HG03520 (cell line): ENCODE measurements around the gene AFG3L2.
"Not testable (repeated sequence)": the region's sequence is repeated elsewhere in the genome, so short reads cannot be mapped to it uniquely, and the experiment has no call there.

Experiments used
- ATAC-seq: cut with Tn5 transposase; IDR thresholded peaks from one replicate; pipeline ENCODE4 v1.9.1; 2021; ENCODE audit warnings: mild to moderate bottlenecking, moderate library complexity; ENCODE audit not compliant: unreplicated experiment

Gene AFG3L2

DNA sequence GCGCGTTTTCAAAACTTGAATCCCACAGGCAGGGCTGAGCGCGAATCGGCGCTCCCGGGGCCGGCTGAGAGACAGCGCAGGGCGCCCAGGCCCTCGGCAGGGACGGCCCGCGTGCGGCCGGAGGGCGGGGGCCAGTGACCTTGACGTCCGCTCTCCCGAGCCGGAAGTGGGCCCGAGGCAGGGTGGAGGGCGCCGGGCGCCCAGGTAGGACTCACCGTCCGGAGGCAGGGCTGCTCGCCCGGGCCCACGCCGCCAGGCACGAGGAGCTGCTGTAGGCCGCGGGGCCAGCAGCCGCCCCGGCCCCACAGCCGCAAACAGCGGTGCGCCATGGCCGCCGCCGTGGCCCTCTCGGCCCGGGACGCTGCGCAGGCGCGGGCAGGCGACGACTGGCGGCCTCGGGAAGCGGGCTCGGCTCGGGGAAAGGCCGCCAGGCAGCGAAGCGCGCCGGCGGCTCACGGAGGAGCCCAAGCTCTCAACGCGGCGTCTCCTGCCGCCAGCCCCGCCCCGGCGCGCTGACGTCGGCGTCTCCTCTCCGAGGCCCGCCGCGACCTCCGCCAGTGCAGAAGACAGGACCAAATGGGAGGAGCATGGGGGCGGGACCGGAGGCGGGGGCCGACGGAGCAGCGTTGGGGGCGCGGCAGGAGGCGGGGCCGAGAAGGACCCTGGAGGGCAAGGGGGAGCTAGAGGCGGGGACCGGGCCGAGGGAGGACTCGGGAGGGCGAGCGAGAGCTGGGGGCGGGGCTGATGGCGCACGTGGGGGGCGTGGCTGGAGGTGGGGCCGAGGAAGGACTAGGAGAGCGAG, at the start of gene AFG3L2:
Gene AFG3L2, minus strand, starts transcription at position 474 of the 802 bp plus-strand sequence. Its CDS starts 145 bp downstream, at position 329.
- ATAC-seq, result peak; percentile 81

DNA sequence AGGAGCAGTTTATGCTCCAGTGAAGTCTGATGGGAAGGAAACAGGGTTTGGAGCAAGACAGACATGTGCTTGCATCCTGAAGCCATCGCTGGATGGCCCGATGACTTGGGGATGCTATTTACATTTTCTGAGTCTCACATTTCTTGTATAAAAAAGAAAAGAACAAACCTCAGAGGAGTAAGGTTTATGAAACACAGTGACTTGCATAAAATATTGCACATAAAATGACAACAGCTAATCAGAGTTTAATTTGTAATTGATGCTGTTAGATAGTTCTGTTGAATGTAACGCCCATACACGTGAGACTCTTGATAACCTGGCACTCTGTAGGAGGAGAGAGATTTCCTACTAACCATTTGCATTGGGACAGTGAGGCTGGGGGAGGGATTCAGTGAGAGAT, 47.2 kb upstream of the AFG3L2 start:
- no peak for ATAC-seq

DNA sequence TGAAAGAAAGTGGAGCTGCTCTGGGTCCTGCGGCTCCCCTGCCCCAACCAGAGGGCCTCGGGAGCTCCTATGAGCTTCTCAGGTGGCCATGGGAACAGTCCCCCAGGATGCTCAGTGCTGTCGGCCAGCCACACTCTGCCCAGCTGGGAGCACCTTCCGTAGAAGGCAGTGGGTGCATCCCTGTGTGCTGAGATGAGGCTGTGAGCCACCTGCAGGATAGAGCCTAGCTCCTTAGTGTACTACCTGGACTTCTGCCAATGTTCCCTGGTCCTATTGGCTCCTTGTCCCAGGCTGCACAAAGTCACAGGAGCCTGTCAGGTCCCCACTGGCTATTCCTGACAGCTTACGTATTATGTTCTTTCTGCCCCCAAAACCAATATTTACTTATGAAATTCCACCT, 46.8 kb upstream of the AFG3L2 start:
- no peak for ATAC-seq

DNA sequence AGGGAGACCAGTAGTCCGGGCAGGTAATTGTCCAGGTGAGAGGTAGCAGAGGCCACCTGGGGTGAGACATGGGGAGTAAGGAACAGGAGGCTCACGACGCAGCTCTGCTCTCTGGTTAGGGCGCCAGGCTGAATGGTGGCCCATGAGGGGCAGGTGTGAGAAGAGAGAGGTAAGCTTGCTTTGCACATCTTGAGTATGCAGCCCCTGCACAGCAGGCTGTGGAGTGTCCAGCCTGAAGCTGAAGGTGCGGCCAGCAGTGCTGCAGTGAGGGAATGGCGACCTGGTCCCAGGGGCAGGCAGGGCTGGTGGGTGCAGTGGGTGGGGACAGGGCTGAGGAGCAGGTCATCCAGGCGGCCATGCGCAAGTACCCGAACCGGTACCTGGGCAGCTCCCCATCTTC, 46.4 kb upstream of the AFG3L2 start:
- ATAC-seq, result no peak

DNA sequence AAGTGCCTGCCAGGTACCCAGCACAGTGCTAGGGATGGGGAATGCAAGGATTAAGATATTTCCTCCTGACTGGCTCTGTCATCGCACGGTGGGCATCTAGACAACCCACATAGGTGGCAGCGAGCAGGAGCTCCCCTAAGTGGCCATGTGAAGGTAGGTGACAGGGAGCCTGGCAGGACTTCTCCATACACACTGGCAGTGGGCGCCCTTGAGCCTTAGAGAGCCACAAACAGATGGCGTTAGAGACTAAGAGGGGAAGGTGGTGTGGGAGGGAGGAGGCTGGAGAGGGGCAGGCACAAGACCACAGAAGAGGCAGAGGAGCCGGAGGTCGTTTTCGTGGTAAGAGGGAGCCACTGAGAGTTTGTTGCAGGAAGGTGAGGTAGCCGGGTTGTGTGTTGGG, 45.9 kb upstream of the AFG3L2 start:
- no peak for ATAC-seq

DNA sequence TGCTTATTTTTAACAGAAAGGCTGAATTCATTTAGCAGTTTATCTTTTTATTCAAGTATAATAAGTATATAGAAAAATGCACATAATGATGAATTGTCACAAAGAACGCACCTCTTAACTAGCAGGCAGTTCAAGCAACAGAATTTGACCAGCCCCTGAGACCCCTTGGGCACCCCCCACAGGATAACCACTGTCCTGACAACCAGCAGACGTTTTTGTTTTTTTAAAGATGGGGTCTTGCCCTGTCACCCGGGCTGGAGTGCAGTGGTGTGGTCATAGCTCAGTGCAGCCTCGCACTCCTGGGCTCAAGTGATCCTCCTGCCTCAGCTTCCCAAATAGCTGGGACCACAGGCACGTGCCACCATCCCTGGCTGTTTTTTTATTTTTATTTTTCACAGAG, 44.7 kb upstream of the AFG3L2 start:
- ATAC-seq, result no peak

DNA sequence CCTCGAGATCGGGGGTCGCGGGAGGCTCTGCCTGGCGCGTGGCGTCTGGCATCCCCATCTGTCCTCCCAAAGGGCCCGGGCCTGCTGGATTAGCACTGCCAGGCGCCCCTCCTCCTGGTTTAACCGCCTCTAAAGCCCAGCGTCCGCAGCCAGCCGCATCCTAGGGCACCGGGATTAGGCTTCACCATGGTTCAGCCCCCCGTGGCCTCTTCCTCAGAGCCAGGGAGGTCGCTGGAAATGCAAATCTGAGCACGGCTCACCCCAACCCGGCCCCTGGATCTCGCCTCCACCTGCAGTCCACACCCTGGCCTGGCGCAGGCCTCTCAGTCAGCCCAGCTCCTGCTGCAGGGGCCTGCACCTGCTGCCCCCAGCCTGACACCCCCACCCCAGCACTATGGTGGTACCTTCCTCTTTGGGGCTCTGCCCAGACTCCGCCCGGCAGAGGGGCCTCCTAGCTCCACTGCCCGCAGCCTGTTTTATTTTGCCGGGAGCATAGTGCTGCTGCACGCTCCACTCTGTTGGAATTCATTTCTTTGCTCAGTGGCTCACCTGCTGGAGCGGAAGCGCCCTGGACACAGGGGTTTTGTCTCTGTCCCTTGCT, 43.9 kb upstream of the AFG3L2 start:
- no peak for ATAC-seq

DNA sequence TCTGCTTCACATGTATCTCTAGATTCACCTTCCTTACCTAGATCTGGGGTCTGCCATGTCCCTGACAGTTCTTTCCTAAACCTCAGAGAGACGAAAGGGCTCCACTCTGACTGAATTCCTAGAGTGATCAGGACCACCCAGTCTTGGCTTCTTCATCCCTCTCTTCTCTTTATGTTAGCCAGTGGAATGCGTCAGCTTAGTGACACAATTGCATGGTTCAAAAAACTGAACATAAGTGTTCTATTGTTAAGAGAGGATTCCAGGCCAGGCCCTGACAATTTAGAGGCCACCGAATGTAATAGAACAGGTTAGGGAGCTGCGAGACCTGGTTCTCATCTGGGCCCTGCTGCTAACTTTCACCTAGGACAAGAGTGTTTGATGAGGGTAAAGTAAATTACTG, 40.7 kb upstream of the AFG3L2 start:
- no peak for ATAC-seq

DNA sequence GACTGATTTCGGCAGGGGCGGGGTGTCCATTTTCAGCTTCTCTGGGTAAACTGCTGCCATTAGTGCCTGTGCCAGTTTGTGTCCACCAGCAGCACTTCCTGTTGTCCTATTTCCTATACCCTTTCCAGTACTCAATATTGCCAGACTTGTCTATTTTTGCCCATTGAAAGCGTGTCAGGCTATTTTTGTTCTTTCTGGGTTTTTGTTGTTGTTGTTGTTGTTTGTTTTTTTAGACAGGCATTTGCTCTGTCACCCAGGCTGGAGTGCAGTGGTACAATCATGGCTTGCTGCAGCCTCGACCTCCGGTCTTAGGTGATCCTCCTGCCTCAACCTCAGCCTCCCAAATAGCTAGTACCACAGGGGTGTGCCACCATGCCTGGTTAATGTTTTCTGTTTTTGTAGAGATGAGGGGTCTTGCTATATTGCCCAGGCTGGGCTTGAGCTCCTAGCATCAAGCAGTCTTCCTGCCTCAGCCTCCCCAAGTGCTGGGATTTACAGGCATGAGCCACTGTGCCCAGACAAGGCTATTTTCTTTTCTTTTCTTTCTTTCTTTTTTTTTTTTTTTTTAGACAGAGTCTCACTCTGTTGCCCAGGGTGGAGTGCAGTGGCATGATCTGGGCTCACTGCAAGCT, 39.2 kb upstream of the AFG3L2 start:
- no peak for ATAC-seq

DNA sequence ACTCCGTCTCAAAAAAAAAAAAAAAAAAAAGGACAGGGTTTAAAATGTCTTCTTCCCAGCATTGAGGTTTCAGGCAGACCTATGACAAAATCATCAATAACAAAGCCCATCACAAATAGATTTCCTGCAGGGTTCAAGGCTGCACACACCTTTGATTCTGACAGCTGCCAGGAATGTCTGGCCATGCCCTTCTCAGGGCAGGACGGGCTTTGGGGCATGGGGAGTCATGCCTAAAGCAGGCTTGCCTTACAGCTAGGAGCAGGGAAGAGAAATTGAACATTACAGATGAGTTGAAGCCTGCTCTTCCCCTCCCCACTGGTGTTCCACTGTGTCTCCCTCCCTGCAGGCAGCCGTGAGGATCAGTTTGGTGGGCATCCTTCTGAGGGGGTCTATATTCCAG, 34.4 kb upstream of the AFG3L2 start:
- no peak for ATAC-seq

DNA sequence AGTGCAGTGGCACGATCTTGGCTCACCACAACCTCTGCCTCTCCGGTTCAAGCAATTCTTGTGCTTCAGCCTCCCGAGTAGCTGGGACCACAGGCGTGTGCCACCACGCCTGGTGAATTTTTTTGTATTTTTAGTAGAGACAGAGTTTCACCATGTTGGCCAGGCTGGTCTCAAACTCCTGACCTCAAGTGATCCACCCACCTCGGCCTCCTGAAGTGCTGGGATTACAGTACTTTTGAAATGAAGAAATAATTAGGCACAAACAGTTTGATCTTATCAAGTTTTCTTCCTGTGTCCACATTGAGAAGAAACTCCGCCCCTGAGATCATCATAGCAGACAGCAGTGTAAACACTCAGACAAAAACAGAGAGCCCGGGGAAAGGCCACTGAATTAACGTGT, 33.7 kb upstream of the AFG3L2 start:
- ATAC-seq, result not testable (repeated sequence)

DNA sequence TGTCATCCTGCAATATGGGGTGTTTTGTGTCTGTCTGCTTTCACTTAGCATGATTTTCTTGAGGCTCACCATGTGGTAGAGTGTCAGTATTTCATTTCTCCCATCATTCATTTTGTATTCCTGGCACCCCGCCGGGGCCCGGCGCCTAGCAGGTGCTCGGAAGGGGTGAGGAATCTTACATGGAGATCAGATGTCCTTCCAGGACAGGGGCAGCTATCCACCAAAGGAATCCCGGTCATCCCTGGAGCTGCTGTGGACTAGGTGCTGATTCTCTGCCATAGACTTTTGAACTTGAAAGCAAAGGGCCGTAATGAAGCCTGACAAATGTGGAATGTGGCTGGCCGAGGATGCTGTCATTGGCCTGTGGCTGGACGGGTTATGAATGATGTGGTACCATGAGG, 33.1 kb upstream of the AFG3L2 start:
- ATAC-seq, result no peak

DNA sequence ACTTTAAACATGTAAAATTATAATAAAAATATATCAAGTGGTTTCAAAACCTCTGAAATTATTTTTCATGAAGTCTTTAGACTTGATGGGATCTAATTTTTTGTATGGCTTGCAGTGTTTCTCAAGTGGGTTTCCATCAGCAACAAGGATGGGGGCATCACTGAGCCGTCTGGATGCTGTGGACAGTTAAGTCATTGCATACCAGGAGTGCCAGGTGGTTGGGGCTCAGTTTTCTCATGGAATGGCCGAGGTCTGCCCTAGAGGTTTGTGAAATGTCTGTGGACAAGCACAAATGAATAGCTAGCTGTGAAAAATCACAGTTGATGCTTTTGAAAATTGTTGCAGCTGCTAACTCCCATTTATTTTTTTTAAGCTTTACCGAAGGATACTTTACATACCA, 32.4 kb upstream of the AFG3L2 start:
- ATAC-seq, result no peak

DNA sequence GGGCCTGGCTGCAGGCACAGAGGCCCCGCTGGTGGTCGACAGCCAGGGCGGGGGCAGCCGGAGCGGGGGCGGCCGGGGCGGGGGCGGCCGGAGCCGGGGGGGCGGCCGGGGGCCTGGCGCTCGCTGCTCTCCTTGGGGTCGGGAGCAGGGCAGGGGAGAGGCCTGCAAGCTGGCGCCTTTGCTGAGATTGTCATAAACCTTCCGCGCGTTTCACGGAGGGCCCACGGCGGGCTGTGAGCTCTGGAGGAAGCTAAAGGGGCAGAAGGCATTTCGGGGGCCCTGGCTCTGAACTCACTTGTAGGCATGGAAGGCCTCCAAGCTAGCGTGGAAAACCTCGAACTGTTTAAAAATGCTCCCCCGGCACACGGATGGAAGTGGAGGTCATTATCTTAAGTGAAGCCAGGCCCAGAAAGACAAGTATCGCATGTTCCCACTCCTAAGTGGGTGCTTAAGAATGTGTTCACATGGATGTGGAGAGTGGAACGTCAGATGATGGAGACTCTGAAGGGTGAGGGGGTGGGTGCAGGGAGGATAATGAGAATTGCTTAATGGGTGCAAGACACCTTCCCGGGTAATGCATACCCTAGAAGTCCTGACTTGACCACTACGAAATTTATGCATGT, 31.3 kb upstream of the AFG3L2 start:
- ATAC-seq, result peak; percentile 5

DNA sequence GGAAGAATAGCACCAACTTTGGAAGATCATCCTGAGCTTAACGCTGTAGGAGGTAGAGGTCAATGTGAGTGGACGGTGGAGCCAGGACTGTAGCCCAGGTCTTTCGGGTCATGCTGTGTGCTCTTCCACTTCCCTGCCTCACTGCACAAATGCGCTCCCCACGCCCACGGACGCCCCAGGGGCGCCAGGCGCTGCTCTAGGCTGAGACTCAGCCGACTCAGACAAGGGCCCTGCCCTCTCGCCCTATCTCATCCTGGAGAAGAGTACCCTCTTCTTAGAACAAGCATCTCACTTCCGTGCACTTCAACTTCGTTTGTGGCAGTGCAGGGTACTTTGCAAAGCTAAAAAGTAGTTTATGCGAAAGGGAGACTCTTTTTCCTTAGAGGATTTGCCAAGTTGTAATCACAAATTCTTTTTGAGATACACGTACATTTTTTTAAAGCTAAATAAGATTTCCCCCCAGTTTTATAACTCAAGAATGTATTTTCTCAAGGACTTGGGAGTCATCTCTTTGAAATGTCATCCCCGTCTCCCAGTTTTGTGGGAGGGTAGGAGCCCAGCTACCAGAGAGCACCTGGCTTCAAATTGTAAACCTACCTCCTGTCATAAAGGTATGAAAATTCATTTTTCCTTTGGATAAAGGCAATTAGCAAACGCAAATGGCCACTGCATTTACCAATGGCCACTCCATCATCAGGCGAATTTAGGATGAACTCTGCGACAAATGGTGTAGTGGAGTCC, 29.5 kb upstream of the AFG3L2 start:
- ATAC-seq, result no peak

DNA sequence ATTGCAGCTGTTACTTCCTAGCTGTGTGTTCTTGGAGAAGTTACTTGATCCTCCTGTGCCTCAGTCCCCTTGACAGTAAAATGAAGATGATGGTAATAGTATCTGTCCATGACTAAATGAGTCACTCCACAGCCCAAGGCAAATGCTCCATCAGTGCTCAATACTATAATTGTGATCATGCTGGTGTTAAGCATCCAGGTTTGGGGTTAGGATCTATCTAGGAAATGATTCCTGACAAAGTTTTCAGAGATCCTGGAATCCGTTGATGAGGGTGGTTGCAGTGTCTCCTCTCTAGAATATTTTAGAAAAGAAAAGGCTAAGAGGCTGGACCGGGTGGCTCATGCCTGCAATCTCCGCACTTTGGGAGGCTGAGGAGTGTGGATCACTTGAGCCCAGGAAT, 28.0 kb upstream of the AFG3L2 start:
- ATAC-seq, result no peak

DNA sequence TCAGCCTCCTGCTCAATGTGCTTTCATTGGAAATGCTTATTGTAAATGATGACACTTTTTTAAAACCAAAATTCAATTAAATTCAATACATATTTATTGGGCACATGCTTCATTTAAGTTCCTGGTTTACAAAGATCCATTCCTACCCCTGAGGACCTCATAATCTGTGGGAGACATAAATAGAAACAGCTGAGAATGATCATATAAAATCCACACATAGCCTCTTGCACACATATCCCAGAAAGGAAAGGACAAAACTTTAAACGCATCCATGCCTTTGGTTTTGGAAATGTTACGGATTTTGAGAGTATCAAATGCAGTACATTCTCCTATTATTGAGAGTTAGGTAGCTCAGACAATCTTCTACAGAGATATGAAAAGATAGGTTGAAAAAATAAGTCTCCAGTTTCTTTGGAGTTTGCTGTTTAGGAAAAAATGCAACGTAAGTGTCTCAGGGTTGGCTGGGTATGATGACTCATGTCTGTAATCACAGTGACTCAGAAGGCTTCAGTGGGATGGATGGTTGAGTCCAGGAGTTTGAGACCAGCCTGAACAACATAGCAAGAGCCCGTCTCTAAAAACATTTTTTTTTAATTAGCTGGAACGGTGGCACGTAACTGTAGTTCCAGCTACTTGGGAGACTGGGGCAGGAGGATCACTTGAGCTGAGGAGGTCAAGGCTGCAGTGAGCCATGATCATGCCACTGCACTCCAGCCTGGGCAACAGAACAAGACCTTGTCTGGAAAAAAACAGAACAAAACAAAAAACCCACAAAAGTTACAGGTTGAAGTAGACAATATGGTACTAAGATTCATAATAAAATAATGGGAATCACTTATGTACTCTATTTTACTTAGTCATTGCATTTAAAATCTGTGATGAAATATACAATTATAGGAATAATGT, 26.8 kb upstream of the AFG3L2 start:
- ATAC-seq, result no peak

DNA sequence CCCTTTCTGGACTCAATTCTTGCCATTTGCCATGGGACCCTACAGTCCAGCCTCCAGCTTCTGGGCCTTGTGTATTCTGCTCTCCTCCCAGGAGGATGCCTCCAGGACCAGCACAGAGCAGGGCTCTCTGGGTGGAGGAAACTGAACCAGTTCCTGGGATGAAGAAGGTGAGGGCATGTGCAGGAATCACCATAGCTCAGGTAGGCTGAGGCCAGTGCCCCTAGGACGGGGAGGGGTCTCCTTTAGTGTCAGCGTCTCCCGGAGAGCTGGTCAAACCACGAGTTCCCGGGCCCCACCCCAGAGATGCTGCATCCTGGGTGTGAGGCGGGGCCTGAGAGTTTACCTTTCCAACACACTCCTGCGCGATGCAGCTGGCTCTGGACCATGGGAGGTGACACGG, 24.9 kb upstream of the AFG3L2 start:
- no peak for ATAC-seq

DNA sequence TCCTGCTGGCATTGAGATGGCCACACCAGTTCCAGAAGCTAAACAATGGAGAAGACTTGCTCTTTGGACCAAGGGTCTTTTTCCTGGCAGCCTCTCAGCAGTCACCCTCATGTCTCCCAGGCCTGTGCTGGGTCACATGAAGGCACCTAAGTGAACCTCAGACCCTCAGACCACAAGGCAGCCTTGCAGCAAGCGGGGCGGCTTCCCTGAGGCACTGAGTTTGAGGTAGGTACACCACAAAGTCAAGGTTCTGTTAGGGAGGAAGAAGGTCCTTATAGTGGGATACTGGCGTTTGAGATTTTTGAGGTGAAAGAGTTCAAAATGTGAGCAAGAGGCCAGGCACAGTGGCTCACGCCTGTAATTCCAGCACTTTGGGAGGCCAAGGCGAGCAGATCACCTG, 22.2 kb upstream of the AFG3L2 start:
- no peak for ATAC-seq

DNA sequence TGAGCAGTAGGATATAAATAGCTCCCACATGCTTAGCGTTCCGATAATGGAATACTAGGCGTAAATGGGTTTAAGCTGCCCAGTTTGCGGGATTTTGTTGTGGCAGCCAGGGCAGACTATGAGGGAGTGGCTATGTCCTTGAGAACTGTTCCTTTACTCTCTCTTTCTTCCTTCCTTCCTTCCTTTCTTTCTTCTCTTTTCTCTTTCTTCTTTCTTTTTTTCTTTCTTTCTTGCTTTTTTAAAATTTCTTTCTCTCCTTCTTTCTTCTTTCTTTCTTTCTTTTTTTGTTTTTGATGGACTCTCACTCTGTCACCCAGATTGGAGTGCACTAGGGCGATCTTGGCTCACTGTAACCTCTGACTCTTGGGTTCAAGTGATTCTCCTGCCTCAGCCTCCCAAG, 21.6 kb upstream of the AFG3L2 start:
- no peak for ATAC-seq
